Karpas-422 (cell line): ENCODE results near the gene SIX5. TPM values are rescaled to one million over a fixed set of nuclear protein-coding genes. Genes with fewer than 3 reads are reported as not detected.

Experiments
- DNase-seq: peaks from one replicate; pipeline ENCODE4 v3.0.0-alpha.2; 2015
- H2AFZ ChIP-seq: fragments of 200-600 bp; sonication (generic); 2 replicates; pipeline ENCODE4 v1.6.1; 2014; ENCODE audit warnings: antibody characterized with exemption, low read length, mixed read lengths
- H3K27ac ChIP-seq: fragments of 200-600 bp; sonication (generic); 2 replicates; pipeline ENCODE4 v1.5.1; 2014; ENCODE audit warnings: mild to moderate bottlenecking, low read length, moderate library complexity
- H3K27me3 ChIP-seq: fragments of 200-600 bp; sonication (generic); 2 replicates; pipeline ENCODE4 v1.6.1; 2014; ENCODE audit warnings: low read length, mixed read lengths
- H3K36me3 ChIP-seq: fragments of 200-600 bp; sonication (generic); 2 replicates; pipeline ENCODE4 v1.6.1; 2014; ENCODE audit warnings: low read length, mixed read lengths; ENCODE audit not compliant: insufficient read depth
- H3K4me1 ChIP-seq: fragments of 200-600 bp; sonication (generic); 2 replicates; pipeline ENCODE4 v1.6.1; 2014; ENCODE audit warnings: mild to moderate bottlenecking, low read length, mixed read lengths
- H3K4me2 ChIP-seq: fragments of 200-600 bp; sonication (generic); 2 replicates; pipeline ENCODE4 v1.6.1; 2014; ENCODE audit warnings: low read length, low read depth, mild to moderate bottlenecking; ENCODE audit not compliant: poor library complexity, severe bottlenecking
- H3K4me3 ChIP-seq: fragments of 200-600 bp; sonication (generic); 2 replicates; pipeline ENCODE4 v1.5.1; 2014; ENCODE audit warnings: mild to moderate bottlenecking, antibody characterized with exemption, low read length, mixed read lengths
- H3K79me2 ChIP-seq: fragments of 200-600 bp; sonication (generic); 2 replicates; pipeline ENCODE4 v1.6.1; 2014; ENCODE audit warnings: mild to moderate bottlenecking, low read length, mixed read lengths
- H3K9ac ChIP-seq: fragments of 200-600 bp; sonication (generic); 2 replicates; pipeline ENCODE4 v1.6.0; 2014; ENCODE audit warnings: low read length
- H3K9me2 ChIP-seq: fragments of 200-600 bp; sonication (generic), shearing (Covaris generic); replicated peaks from 2 replicates; pipeline ENCODE4 v1.6.0; 2014; ENCODE audit warnings: mild to moderate bottlenecking, low read length, moderate library complexity; ENCODE audit not compliant: insufficient read depth
- H3K9me3 ChIP-seq: fragments of 300-700, 200-600 bp; sonication (generic); 2 replicates; pipeline ENCODE4 v1.6.1; 2014; ENCODE audit warnings: low read length, mixed read lengths
- H4K20me1 ChIP-seq: fragments of 200-600 bp; sonication (generic); 2 replicates; pipeline ENCODE4 v1.6.1; 2014; ENCODE audit warnings: mild to moderate bottlenecking, antibody characterized with exemption, low read length, low read depth; ENCODE audit not compliant: insufficient read depth
- total RNA-seq: library from RNA; depleted of rRNA; stranded (reverse); fragments of >200 nt; shearing (Covaris generic); gene quantifications from 2 replicates; pipeline ENCODE4 v1.2.3, GENCODE V29; 2014; ENCODE audit warnings: low replicate concordance

SIX5 gene
- total RNA-seq, 1 experiment from 2014 or later = 2.6 TPM

GRCh38 chr19:45763691-45764294 lies 5.3 kb downstream of the SIX5 start:
- Histone ChIP-seq H3K27me3 (no peaks in the 10 kb centered on the region), H3K79me2 (no peaks in the 10 kb centered on the region), H3K4me1 (peaks cover 6% of the 10 kb centered on the region), H3K4me2 (no peak overlapping the region), H4K20me1 (no peaks in the 10 kb centered on the region), H3K27ac (no peak overlapping the region), H3K36me3 (no peaks in the 10 kb centered on the region), H3K4me3 (no peak overlapping the region), H3K9ac (no peak overlapping the region), H3K9me2 (no peaks in the 10 kb centered on the region), H2AFZ (no peak overlapping the region), H3K9me3 (no peaks in the 10 kb centered on the region)
- DNase-seq = no peak

GRCh38 chr19:45762870-45763631 lies 6.0 kb downstream of the SIX5 start:
- Histone ChIP-seq H3K27me3 (no peaks in the 10 kb centered on the region), H3K4me2 (no peak overlapping the region), H3K36me3 (no peaks in the 10 kb centered on the region), H3K9me2 (no peaks in the 10 kb centered on the region), H3K9ac (no peak overlapping the region), H3K4me1 (peaks cover 3% of the 10 kb centered on the region), H3K27ac (no peak overlapping the region), H2AFZ (no peak overlapping the region), H4K20me1 (no peaks in the 10 kb centered on the region), H3K9me3 (no peaks in the 10 kb centered on the region), H3K79me2 (no peaks in the 10 kb centered on the region), H3K4me3 (no peak overlapping the region)
- DNase-seq = no peak

GRCh38 chr19:45761714-45762113 lies 7.3 kb downstream of the SIX5 start:
- DNase-seq = no peak

GRCh38 chr19:45758921-45759320 lies 10.1 kb downstream of the SIX5 start:
- Histone ChIP-seq H3K27me3 (no peaks in the 10 kb centered on the region), H3K9ac (no peak overlapping the region), H3K9me3 (no peaks in the 10 kb centered on the region), H3K4me2 (no peak overlapping the region), H3K79me2 (no peaks in the 10 kb centered on the region), H3K27ac (no peak overlapping the region), H3K4me1 (no peaks in the 10 kb centered on the region), H4K20me1 (no peaks in the 10 kb centered on the region), H3K36me3 (no peaks in the 10 kb centered on the region), H3K9me2 (no peaks in the 10 kb centered on the region), H3K4me3 (no peak overlapping the region), H2AFZ (no peak overlapping the region)
- no peak for DNase-seq

More at GRCh38 chr19:45761714-45762113, 7.3 kb downstream of the SIX5 start:
- Histone ChIP-seq H3K9ac (no peak overlapping the region), H3K4me1 (no peaks in the 10 kb centered on the region), H3K9me3 (no peaks in the 10 kb centered on the region), H3K9me2 (no peaks in the 10 kb centered on the region), H3K79me2 (no peaks in the 10 kb centered on the region), H4K20me1 (no peaks in the 10 kb centered on the region), H3K27me3 (no peaks in the 10 kb centered on the region), H3K4me3 (no peak overlapping the region), H3K27ac (no peak overlapping the region), H2AFZ (no peak overlapping the region), H3K36me3 (no peaks in the 10 kb centered on the region), H3K4me2 (no peak overlapping the region)

GRCh38 chr19:45757695-45758094 lies 11.4 kb downstream of the SIX5 start:
- Histone ChIP-seq H3K9me3 (no peaks in the 10 kb centered on the region), H3K27ac (no peak overlapping the region), H3K4me2 (no peak overlapping the region), H3K4me1 (peaks cover 4% of the 10 kb centered on the region; the same call in 1 of the 2 replicates), H3K79me2 (no peaks in the 10 kb centered on the region), H2AFZ (no peak overlapping the region), H4K20me1 (no peaks in the 10 kb centered on the region), H3K9ac (no peak overlapping the region), H3K36me3 (no peaks in the 10 kb centered on the region), H3K4me3 (no peak overlapping the region), H3K27me3 (no peaks in the 10 kb centered on the region), H3K9me2 (no peaks in the 10 kb centered on the region)
- no peak for DNase-seq

GRCh38 chr19:45754323-45754722 lies 14.7 kb downstream of the SIX5 start:
- Histone ChIP-seq H3K9me2 (no peaks in the 10 kb centered on the region), H3K36me3 (no peaks in the 10 kb centered on the region), H2AFZ (no peak overlapping the region), H3K4me1 (peaks cover 4% of the 10 kb centered on the region; the same call in 1 of the 2 replicates), H3K4me2 (no peak overlapping the region), H3K27me3 (no peaks in the 10 kb centered on the region), H3K4me3 (no peak overlapping the region), H3K9me3 (no peaks in the 10 kb centered on the region), H3K79me2 (no peaks in the 10 kb centered on the region), H3K9ac (no peak overlapping the region), H4K20me1 (no peaks in the 10 kb centered on the region), H3K27ac (no peak overlapping the region)
- no peak for DNase-seq

GRCh38 chr19:45753548-45753947 lies 15.5 kb downstream of the SIX5 start:
- H3K9me3 ChIP-seq = no peaks in the 10 kb centered on the region
- H3K9ac ChIP-seq = no peak overlapping the region
- peaks cover 4% of the 10 kb centered on the region; the same call in 1 of the 2 replicates for H3K4me1 ChIP-seq
- no peak overlapping the region for H3K4me2 ChIP-seq
- no peaks in the 10 kb centered on the region for H3K27me3 ChIP-seq
- H3K9me2 ChIP-seq = no peaks in the 10 kb centered on the region
- no peaks in the 10 kb centered on the region for H3K79me2 ChIP-seq
- no peak overlapping the region for H3K4me3 ChIP-seq
- no peaks in the 10 kb centered on the region for H3K36me3 ChIP-seq
- H4K20me1 ChIP-seq = no peaks in the 10 kb centered on the region
- H2AFZ ChIP-seq = no peak overlapping the region
- peak; percentile 78 for DNase-seq
- no peak overlapping the region for H3K27ac ChIP-seq

GRCh38 chr19:45752639-45753038 lies 16.4 kb downstream of the SIX5 start:
- no peak overlapping the region for H3K9ac ChIP-seq
- H2AFZ ChIP-seq = no peak overlapping the region
- H3K4me1 ChIP-seq = peaks cover 4% of the 10 kb centered on the region; the same call in 1 of the 2 replicates
- no peaks in the 10 kb centered on the region for H3K9me3 ChIP-seq
- no peaks in the 10 kb centered on the region for H4K20me1 ChIP-seq
- no peaks in the 10 kb centered on the region for H3K79me2 ChIP-seq
- DNase-seq = no peak
- no peak overlapping the region for H3K27ac ChIP-seq
- H3K9me2 ChIP-seq = no peaks in the 10 kb centered on the region
- H3K27me3 ChIP-seq = no peaks in the 10 kb centered on the region
- H3K36me3 ChIP-seq = no peaks in the 10 kb centered on the region
- no peak overlapping the region for H3K4me2 ChIP-seq
- no peak overlapping the region for H3K4me3 ChIP-seq
